Endothelial cell of umbilical vein (primary cell): ENCODE measurements around the gene LYZL4. TPM values are rescaled to one million over a fixed set of nuclear protein-coding genes. Genes with fewer than 3 reads are reported as not detected.

Source experiments
- BruUV-seq: library from RNA; stranded (reverse); fragments of 400-500 nt; replicated peaks from 2 replicates; lab custom pipeline; 2021; lab: Mats Ljungman, UMichigan
- CTCF ChIA-PET: fragments of 300-600, 350-600 bp; sonication (Branson Sonifier 250); formaldehyde crosslinking; loops from one replicate; lab custom pipeline; 2021; ENCODE audit warnings: antibody characterized with exemption, inconsistent platforms; lab: Charles Lee
- POLR2A ChIA-PET: fragments of 300-600, 350-600 bp; sonication (Branson Sonifier 250); formaldehyde crosslinking; loops from one replicate; lab custom pipeline; 2021; ENCODE audit warnings: antibody characterized with exemption, inconsistent platforms; lab: Charles Lee
- DNase-seq: peaks from one replicate; pipeline ENCODE4 v3.0.0-alpha.2; 2011; ENCODE audit warnings: low read depth, low spot score
- FAIRE-seq: peaks from 2 replicates; lab custom pipeline; 2011; peaks lifted over from hg19 to GRCh38; lab: Jason Lieb, UNC
- H2AFZ ChIP-seq: 2 replicates; pipeline ENCODE4 v1.6.0; 2012; ENCODE audit warnings: low read depth, low read length, control low read depth, inconsistent platforms
- H3K27ac ChIP-seq: 2 replicates; pipeline ENCODE4 v1.5.1; 2011; ENCODE audit warnings: low read depth, mild to moderate bottlenecking, control low read depth, low read length, moderate library complexity; ENCODE audit not compliant: insufficient read depth
- H3K27me3 ChIP-seq, 2 experiments: 2 replicates each; pipeline versions ENCODE4 v1.6.0 to v1.6.1; 2011; ENCODE audit warnings: low read length in 2 of 2, mixed read lengths in 1 of 2; ENCODE audit not compliant: control insufficient read depth in 2 of 2, insufficient read depth in 2 of 2
- H3K36me3 ChIP-seq, 2 experiments: 2 replicates in 1 of 2; 3 replicates in 1 of 2; pipeline ENCODE4 v1.5.1; 2011; ENCODE audit warnings: low read length in 2 of 2, mild to moderate bottlenecking in 1 of 2, moderate library complexity in 1 of 2; ENCODE audit not compliant: control insufficient read depth in 2 of 2, insufficient read depth in 2 of 2; ENCODE audit errors: extremely low read depth in 1 of 2
- H3K4me1 ChIP-seq: 3 replicates; pipeline ENCODE4 v1.5.1; 2011; ENCODE audit warnings: mild to moderate bottlenecking, low read length; ENCODE audit not compliant: control insufficient read depth, insufficient read depth; ENCODE audit errors: extremely low read depth
- H3K4me2 ChIP-seq: 2 replicates; pipeline ENCODE4 v1.6.1; 2011; ENCODE audit warnings: low read length, control low read depth, mixed read lengths; ENCODE audit not compliant: insufficient read depth
- H3K4me3 ChIP-seq, 3 experiments: fragments of 200-600 bp in 1 of 3; sonication (generic), shearing (Covaris generic) in 1 of 3; replicated peaks in 1 of 3; 2 replicates each; pipeline ENCODE4 v1.5.1; 2011 to 2016; ENCODE audit warnings: control low read depth in 3 of 3, low read length in 3 of 3, mild to moderate bottlenecking in 2 of 3, inconsistent platforms in 1 of 3, low read depth in 1 of 3, moderate library complexity in 1 of 3; ENCODE audit not compliant: insufficient read depth in 1 of 3
- H3K79me2 ChIP-seq: 2 replicates; pipeline ENCODE4 v1.6.0; 2012; ENCODE audit warnings: low read length, inconsistent platforms; ENCODE audit not compliant: control insufficient read depth, insufficient read depth
- H3K9ac ChIP-seq: replicated peaks from 2 replicates; pipeline ENCODE3; 2011; ENCODE audit warnings: low read length, control low read depth; ENCODE audit not compliant: insufficient read depth; ENCODE audit errors: extremely low read depth
- H3K9me1 ChIP-seq: replicated peaks from 3 replicates; pipeline ENCODE4 v1.6.0; 2011; ENCODE audit warnings: mild to moderate bottlenecking, low read length; ENCODE audit not compliant: control insufficient read depth, insufficient read depth; ENCODE audit errors: extremely low read depth
- H3K9me3 ChIP-seq: replicated peaks from 2 replicates; pipeline ENCODE4 v1.5.1; 2012; ENCODE audit warnings: low read length, inconsistent platforms; ENCODE audit not compliant: control insufficient read depth, insufficient read depth
- H4K20me1 ChIP-seq: replicated peaks from 2 replicates; pipeline ENCODE3; 2011; ENCODE audit warnings: mild to moderate bottlenecking, low read length; ENCODE audit not compliant: control insufficient read depth, insufficient read depth; ENCODE audit errors: extremely low read depth
- CTCF ChIP-seq, 2 donors: IDR thresholded peaks; 1 replicate in 1 of 2; 2 replicates in 1 of 2; pipeline ENCODE4 v1.5.1; 2011; ENCODE audit warnings: low read length in 2 of 2, mild to moderate bottlenecking in 2 of 2, moderate library complexity in 2 of 2, control low read depth in 1 of 2, inconsistent platforms in 1 of 2, low read depth in 1 of 2; ENCODE audit not compliant: insufficient read depth in 1 of 2; ENCODE audit errors: extremely low read depth in 1 of 2
- EZH2 ChIP-seq: IDR thresholded peaks from 2 replicates; pipeline ENCODE4 v1.6.1; 2012; ENCODE audit warnings: borderline replicate concordance, low read depth, mild to moderate bottlenecking, moderate library complexity, low read length, inconsistent platforms; ENCODE audit not compliant: severe bottlenecking
- JUN ChIP-seq: IDR thresholded peaks from 2 replicates; pipeline ENCODE4 v1.6.1; 2011; ENCODE audit warnings: borderline replicate concordance, low read depth; ENCODE audit not compliant: insufficient read length, insufficient read depth
- MAX ChIP-seq: IDR thresholded peaks from 2 replicates; pipeline ENCODE4 v1.6.1; 2011; ENCODE audit not compliant: insufficient read depth, insufficient read length
- MYC ChIP-seq: IDR thresholded peaks from one replicate; pipeline ENCODE4 v1.6.1; 2011; ENCODE audit warnings: mild to moderate bottlenecking, low read depth, low read length
- POLR2A ChIP-seq: IDR thresholded peaks from 2 replicates; pipeline ENCODE4 v1.6.1; 2012; ENCODE audit warnings: low read depth, mild to moderate bottlenecking, control low read depth, low read length
- POLR2AphosphoS5 ChIP-seq: IDR thresholded peaks from 2 replicates; pipeline ENCODE4 v1.6.1; 2012; ENCODE audit warnings: low read depth, mild to moderate bottlenecking, control low read depth, low read length, moderate library complexity; ENCODE audit not compliant: insufficient read depth
- dilution Hi-C: fragments of 300-500 bp; cut with MboI; formaldehyde crosslinking; loops from one replicate; pipeline ENCODE4 v1.15.0; 2019; ENCODE audit warnings: low sequenced_read_pairs; ENCODE audit not compliant: extremely low pct_ligation_motif_present
- intact Hi-C: fragments of 100-400 bp; cut with micrococcal nuclease; formaldehyde crosslinking; loops from one replicate; pipeline ENCODE4 v1.10.0; 2022
- polyA plus RNA-seq, 4 experiments: library from polyadenylated mRNA; depleted of rRNA in 3 of 4; stranded (reverse) in 3 of 4; unstranded in 1 of 4; fragments of >200 nt; gene quantifications; 2 replicates each; pipeline versions ENCODE4 v1.2.1 to v1.2.3, GENCODE V29; 2011 to 2012; ENCODE audit warnings: missing spikeins in 1 of 4
- total RNA-seq: library from RNA; stranded (reverse); gene quantifications from 2 replicates; pipeline ENCODE4 v1.2.3, GENCODE V29; 2021

LYZL4 gene
- total and polyA plus RNA-seq, 2 donors (not counting 3 experiments of a cell fraction or from before 2014, with no cell fraction given): 0.41 TPM; not detected in 1

GRCh38 chr3:42412526-42413155 lies 2.2 kb upstream of the LYZL4 start:
- FAIRE-seq: no peak
- intact Hi-C loops: no loop called here
- ChIA-PET POLR2A (no interaction called here), CTCF (no interaction called here)
- DNase-seq: no peak
- no peaks in the 10 kb centered on the region for H3K9me3 ChIP-seq
- H3K9ac ChIP-seq: no peak overlapping the region
- no peak overlapping the region for H3K4me3 ChIP-seq
- H3K27ac ChIP-seq: no peak overlapping the region
- H4K20me1 ChIP-seq: no peaks in the 10 kb centered on the region
- H2AFZ ChIP-seq: no peak overlapping the region
- peaks cover 0 to 6% of the 10 kb centered on the region in 2 experiments for H3K27me3 ChIP-seq
- dilution Hi-C loops: no loop called here
- no peaks in the 10 kb centered on the region for H3K36me3 ChIP-seq
- no peak overlapping the region for H3K4me2 ChIP-seq
- no peaks in the 10 kb centered on the region for H3K9me1 ChIP-seq
- H3K79me2 ChIP-seq: no peaks in the 10 kb centered on the region
- BruUV-seq: no TSS peak
- TF ChIP-seq JUN: no peak
- TF ChIP-seq EZH2: no peak
- no peak for TF ChIP-seq MAX
- TF ChIP-seq POLR2A: no peak
- TF ChIP-seq MYC: no peak
- no peak for TF ChIP-seq CTCF (IDR thresholded peaks at IDR 0.05; ENCODE audit: extremely low read depth in 1 of 2, insufficient read depth in 1 of 2, low read depth in 1 of 2, low read length in 2 of 2)
- no peak for TF ChIP-seq POLR2AphosphoS5
- H3K4me1 ChIP-seq: no peaks in the 10 kb centered on the region
